Cardiac muscle cell (in vitro differentiated cells and primary cell): Measurements from ENCODE around the gene MOB3B. TPM values are rescaled to one million over a fixed set of nuclear protein-coding genes. Genes with fewer than 3 reads are reported as not detected.

ENCODE experiments used
- DNase-seq, 2 donors: peaks; one replicate each; pipeline versions ENCODE4 v3.0.0 to v3.0.0-alpha.2; 2010 to 2017; ENCODE audit warnings: low read depth in 1 of 2, low spot score in 1 of 2
- H3K27ac ChIP-seq: fragments of 200-600 bp; sonication (generic); 2 replicates; pipeline ENCODE4 v1.5.1; 2016
- H3K27me3 ChIP-seq: fragments of 200-600 bp; sonication (generic); 2 replicates; pipeline ENCODE4 v1.6.0; 2016; ENCODE audit warnings: control low read depth
- H3K36me3 ChIP-seq: fragments of 200-600 bp; sonication (generic); 2 replicates; pipeline ENCODE4 v1.5.1; 2016; ENCODE audit warnings: control low read depth
- H3K4me1 ChIP-seq: fragments of 200-600 bp; sonication (generic); 2 replicates; pipeline ENCODE4 v1.8.1; 2017; ENCODE audit warnings: low read depth, mild to moderate bottlenecking, mixed run types
- H3K4me3 ChIP-seq: fragments of 200-600 bp; sonication (generic); 2 replicates; pipeline ENCODE4 v1.5.1; 2016; ENCODE audit warnings: mild to moderate bottlenecking
- H3K9me3 ChIP-seq: fragments of 200-600 bp; sonication (generic); 2 replicates; pipeline ENCODE4 v1.5.1; 2017; ENCODE audit warnings: low read depth, mild to moderate bottlenecking, control low read depth
- CTCF ChIP-seq: IDR thresholded peaks from 2 replicates; pipeline ENCODE4 v1.5.1; 2012; ENCODE audit warnings: low read depth, mild to moderate bottlenecking, low read length
- polyA plus RNA-seq: library from polyadenylated mRNA; unstranded; fragments of >200 nt; fragmentation: Nextera tagmentation; extraction: Ambion mirVana; gene quantifications from 2 replicates; pipeline ENCODE4 v1.2.1, GENCODE V29; 2016
- total RNA-seq: library from RNA; depleted of rRNA; stranded (reverse); fragments of >200 nt; gene quantifications from 2 replicates; pipeline ENCODE4 v1.2.3, GENCODE V29; 2016

The MOB3B gene
- total and polyA plus RNA-seq, 2 experiments from 2014 or later, result 0.74 to 1.7 TPM

DNA sequence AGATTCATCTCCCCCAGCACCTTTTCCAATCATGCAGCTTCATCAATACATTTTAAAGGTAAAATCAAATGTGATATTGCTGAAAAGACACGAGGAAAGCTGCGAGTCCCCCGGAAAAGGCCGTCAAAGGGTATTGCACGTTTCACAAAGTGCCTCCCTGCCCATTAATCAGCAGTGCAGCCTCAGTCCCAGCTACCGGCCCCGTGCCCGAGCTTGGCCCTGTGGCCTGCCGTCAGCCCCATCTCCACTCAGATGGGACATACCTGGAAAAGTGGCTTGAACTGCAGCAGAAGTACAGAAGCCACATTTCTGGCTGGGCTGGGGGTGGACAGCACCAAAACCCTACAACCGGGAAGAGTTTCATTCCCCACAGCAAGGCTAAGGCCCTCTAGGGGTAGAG is 192.8 kb downstream of the MOB3B start:
- Histone ChIP-seq H3K9me3 (no peaks in the 10 kb centered on the region), H3K36me3 (no peaks in the 10 kb centered on the region), H3K4me3 (no peak overlapping the region), H3K27me3 (no peaks in the 10 kb centered on the region), H3K27ac (no peak overlapping the region), H3K4me1 (no peaks in the 10 kb centered on the region)
- no peak for TF ChIP-seq CTCF
- DNase-seq, result no peak

DNA sequence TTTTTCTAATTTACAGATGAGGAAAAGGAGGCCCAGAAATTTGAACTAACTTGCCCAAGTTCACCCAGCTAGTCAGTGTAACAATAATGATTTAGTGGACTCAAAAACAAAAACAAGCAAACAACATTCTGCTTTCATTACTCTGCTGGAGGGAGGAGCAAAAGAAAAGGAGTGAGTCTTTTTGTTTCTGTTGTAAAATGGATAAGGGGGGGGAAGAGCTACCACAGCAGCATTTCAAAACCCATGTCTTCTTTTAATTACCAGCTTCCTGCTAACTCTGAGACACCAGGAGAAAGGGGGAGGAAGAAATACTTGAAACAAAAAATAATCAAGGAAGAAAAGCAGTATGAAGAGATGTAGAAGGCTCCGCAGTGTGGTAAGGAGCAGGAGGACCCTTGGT is 193.5 kb downstream of the MOB3B start:
- H3K27me3 ChIP-seq, result no peaks in the 10 kb centered on the region
- TF ChIP-seq CTCF, result no peak
- no peak overlapping the region for H3K4me3 ChIP-seq
- no peaks in the 10 kb centered on the region for H3K4me1 ChIP-seq
- DNase-seq, result no peak
- H3K27ac ChIP-seq, result no peak overlapping the region
- H3K9me3 ChIP-seq, result no peaks in the 10 kb centered on the region
- no peaks in the 10 kb centered on the region for H3K36me3 ChIP-seq

- no peak overlapping the region for H3K27ac ChIP-seq
- H3K4me1 ChIP-seq, result no peaks in the 10 kb centered on the region
- no peak for TF ChIP-seq CTCF
- no peak for DNase-seq
- H3K9me3 ChIP-seq, result no peaks in the 10 kb centered on the region
- H3K4me3 ChIP-seq, result no peak overlapping the region
- no peaks in the 10 kb centered on the region for H3K36me3 ChIP-seq
- H3K27me3 ChIP-seq, result no peaks in the 10 kb centered on the region
Measured at GRCh38 chr9:27335075-27335474, 194.5 kb downstream of the MOB3B start.

DNA sequence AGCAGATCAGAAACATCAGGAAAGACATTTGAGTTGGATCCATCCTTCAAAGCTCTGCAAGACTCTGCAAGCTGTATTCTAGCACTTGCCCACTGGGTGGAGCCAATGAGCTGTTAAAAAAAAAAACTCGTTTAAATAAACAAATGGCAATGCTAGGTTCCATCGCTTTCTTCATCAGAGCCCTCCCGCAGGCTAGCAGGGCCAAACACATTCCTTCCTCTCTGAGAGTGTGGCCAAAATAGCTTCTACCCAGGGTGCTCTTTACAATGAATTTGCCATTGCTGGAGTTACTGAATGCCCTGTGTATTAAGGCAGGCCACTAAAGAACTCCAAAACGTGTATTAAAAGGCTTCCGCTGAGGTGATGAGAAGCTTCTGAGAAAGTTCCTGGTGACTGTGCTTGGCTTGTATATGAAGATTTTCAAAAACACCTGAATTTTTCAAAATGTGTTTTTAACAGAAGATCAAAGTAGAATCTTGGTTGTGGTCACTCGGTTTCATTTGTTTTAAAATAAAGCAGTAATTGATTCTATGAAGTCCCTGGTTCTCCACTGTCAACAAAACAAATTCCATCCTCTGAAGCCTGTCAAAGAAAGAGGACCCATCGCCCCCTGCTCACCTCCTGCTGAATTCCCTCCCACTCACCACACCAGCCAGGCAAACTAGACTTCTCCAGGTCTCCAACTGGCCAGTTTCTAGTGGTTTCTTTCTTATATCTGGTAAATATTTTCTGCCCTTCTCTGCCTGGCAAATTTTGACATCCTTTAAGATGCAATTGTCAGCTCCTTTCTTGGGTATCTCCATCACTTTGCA is 196.2 kb downstream of the MOB3B start:
- H3K27me3 ChIP-seq, result no peaks in the 10 kb centered on the region
- no peaks in the 10 kb centered on the region for H3K9me3 ChIP-seq
- H3K4me3 ChIP-seq, result no peak overlapping the region
- TF ChIP-seq CTCF, result peak; percentile 79
- peak; percentile 85 to 89 for DNase-seq
- H3K27ac ChIP-seq, result no peak overlapping the region
- no peaks in the 10 kb centered on the region for H3K4me1 ChIP-seq
- no peaks in the 10 kb centered on the region for H3K36me3 ChIP-seq

DNA sequence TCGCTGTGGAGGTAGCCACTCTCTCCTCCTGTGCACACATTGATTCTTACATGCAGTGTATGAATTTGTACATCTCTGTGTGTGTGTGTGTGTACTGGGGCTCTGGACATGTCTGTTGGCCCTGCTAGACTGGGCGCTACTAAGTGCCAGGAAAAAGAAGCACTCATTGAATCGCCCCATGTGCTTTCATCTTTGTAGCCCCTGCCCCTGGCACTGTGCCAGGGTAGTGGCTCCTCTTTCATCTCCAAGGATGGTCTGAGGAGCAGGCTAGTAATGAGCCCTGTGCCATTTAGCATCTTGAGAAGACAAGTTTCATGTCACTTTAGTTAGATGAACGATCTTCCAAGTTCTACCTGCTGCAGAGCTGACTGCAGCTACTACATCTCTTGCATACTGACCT is 198.2 kb downstream of the MOB3B start:
- no peak for DNase-seq
- no peak overlapping the region for H3K4me3 ChIP-seq
- H3K27me3 ChIP-seq, result no peaks in the 10 kb centered on the region
- H3K27ac ChIP-seq, result no peak overlapping the region
- no peaks in the 10 kb centered on the region for H3K9me3 ChIP-seq
- no peaks in the 10 kb centered on the region for H3K36me3 ChIP-seq
- H3K4me1 ChIP-seq, result no peaks in the 10 kb centered on the region
- no peak for TF ChIP-seq CTCF
